Epithelial cell of prostate (primary cell): Measurements from ENCODE around the gene CTH.
"Not testable (repeated sequence)": the region's sequence is repeated elsewhere in the genome, so short reads cannot be mapped to it uniquely, and the experiment has no call there.

Experiments
- DNase-seq: peaks from one replicate; pipeline ENCODE4 v3.0.0-alpha.2; 2011; ENCODE audit warnings: low read depth, low spot score
- H3K27ac ChIP-seq: fragments of 450-650 bp; 2 replicates; pipeline ENCODE4 v1.5.1; 2017; ENCODE audit warnings: mild to moderate bottlenecking

The CTH gene

GRCh38 chr1:70410604-70411359 lies at the start of gene CTH:
TSS of gene CTH (plus strand) at chr1:70411268. CDS start at chr1:70411416, 148 bp downstream.
- H3K27ac ChIP-seq = peak within 1 kb of the TSS; percentile 80
- DNase-seq = peak; percentile 63

GRCh38 chr1:70361727-70362398 lies 49.2 kb upstream of the CTH start:
- H3K27ac ChIP-seq = no peak overlapping the region
- no peak for DNase-seq

GRCh38 chr1:70364439-70364838 lies 46.6 kb upstream of the CTH start:
- DNase-seq = no peak

GRCh38 chr1:70366425-70366952 lies 44.6 kb upstream of the CTH start:
- peak overlapping the region; percentile 65 for H3K27ac ChIP-seq
- DNase-seq = not testable (repeated sequence)

More at GRCh38 chr1:70364439-70364838, 46.6 kb upstream of the CTH start:
- no peak overlapping the region for H3K27ac ChIP-seq

- H3K27ac ChIP-seq = peak overlapping the region; percentile 65
- peak; percentile 5 for DNase-seq
Observed at GRCh38 chr1:70366997-70367396, 44.1 kb upstream of the CTH start.

GRCh38 chr1:70367397-70367796 lies 43.7 kb upstream of the CTH start:
- DNase-seq = not testable (repeated sequence)
- H3K27ac ChIP-seq = peak overlapping the region; percentile 65

- H3K27ac ChIP-seq, DNase-seq: not testable (repeated sequence)
Observed at GRCh38 chr1:70371586-70371985, 39.5 kb upstream of the CTH start.

GRCh38 chr1:70372426-70372825 lies 38.6 kb upstream of the CTH start:
- H3K27ac ChIP-seq = no peak overlapping the region
- no peak for DNase-seq

- DNase-seq, H3K27ac ChIP-seq: not testable (repeated sequence)
Observed at GRCh38 chr1:70373580-70373979, 37.5 kb upstream of the CTH start.

- no peak for DNase-seq
- no peak overlapping the region for H3K27ac ChIP-seq
Observed at GRCh38 chr1:70376196-70376595, 34.9 kb upstream of the CTH start.

- H3K27ac ChIP-seq = no peak overlapping the region
- DNase-seq = no peak
Observed at GRCh38 chr1:70382682-70383081, 28.4 kb upstream of the CTH start.

- H3K27ac ChIP-seq = no peak overlapping the region
- DNase-seq = no peak
Observed at GRCh38 chr1:70383483-70383882, 27.6 kb upstream of the CTH start.

GRCh38 chr1:70384542-70384941 lies 26.5 kb upstream of the CTH start:
- H3K27ac ChIP-seq = no peak overlapping the region
- DNase-seq = no peak

GRCh38 chr1:70385477-70385876 lies 25.6 kb upstream of the CTH start:
- H3K27ac ChIP-seq = no peak overlapping the region
- DNase-seq = no peak

GRCh38 chr1:70386121-70386520 lies 24.9 kb upstream of the CTH start:
- no peak overlapping the region for H3K27ac ChIP-seq
- DNase-seq = no peak

- no peak overlapping the region for H3K27ac ChIP-seq
- DNase-seq = no peak
Observed at GRCh38 chr1:70387507-70387906, 23.6 kb upstream of the CTH start.

GRCh38 chr1:70392626-70393025 lies 18.4 kb upstream of the CTH start:
- no peak for DNase-seq
- no peak overlapping the region for H3K27ac ChIP-seq

- no peak for DNase-seq
- H3K27ac ChIP-seq = no peak overlapping the region
Observed at GRCh38 chr1:70396607-70397006, 14.5 kb upstream of the CTH start.

GRCh38 chr1:70397013-70397412 lies 14.1 kb upstream of the CTH start:
- no peak for DNase-seq
- H3K27ac ChIP-seq = no peak overlapping the region

- no peak for DNase-seq
Observed at GRCh38 chr1:70400335-70400734, 10.7 kb upstream of the CTH start.

GRCh38 chr1:70401974-70402373 lies 9.1 kb upstream of the CTH start:
- DNase-seq = no peak
- H3K27ac ChIP-seq = no peak overlapping the region

More at GRCh38 chr1:70400335-70400734, 10.7 kb upstream of the CTH start:
- H3K27ac ChIP-seq = no peak overlapping the region
